NOMO-1 (cell line): Measurements from ENCODE around the gene SLC29A2.

ENCODE experiments used
- DNase-seq, 2 experiments: peaks; one replicate each; lab custom pipeline; 2025; ENCODE audit not compliant: unreplicated experiment in 2 of 2; lab: John Stamatoyannopoulos, UW

Gene SLC29A2

DNA sequence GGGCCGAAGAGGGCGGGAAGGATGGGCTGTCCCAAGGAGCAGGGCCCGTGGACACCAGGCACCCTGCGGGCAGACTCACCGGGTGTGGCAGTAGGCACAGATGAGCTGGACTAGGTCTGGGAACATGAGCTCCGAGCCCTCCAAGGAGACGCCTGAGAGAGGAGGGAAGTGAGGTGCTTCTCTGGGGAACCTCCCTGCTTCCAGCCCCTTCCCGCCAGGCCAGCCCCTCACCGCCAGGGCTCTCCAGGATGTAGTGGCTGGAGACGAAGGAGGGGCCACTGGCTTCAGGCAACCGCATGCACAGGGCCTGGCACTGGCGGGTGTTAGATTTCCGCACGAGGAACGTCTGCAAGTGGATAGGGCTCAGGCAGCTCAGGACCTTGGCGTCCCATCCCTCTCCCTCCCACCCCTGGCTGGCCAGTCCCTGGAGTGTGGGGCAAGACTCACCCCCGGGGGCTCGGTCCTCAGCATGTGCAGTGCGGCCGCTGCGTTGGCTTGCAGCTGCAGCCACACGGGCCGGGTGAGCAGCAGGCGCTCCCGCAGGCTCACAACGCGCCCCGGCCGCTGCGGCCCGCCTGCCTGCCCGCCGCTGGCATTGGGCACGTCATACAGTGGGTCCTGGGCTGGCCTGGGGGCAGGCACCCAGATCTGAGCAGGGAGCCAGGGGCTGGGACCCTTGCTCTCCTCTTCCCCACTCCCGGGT, 35.9 kb downstream of the SLC29A2 start:
- peak; percentile 20 to 25 for DNase-seq

DNA sequence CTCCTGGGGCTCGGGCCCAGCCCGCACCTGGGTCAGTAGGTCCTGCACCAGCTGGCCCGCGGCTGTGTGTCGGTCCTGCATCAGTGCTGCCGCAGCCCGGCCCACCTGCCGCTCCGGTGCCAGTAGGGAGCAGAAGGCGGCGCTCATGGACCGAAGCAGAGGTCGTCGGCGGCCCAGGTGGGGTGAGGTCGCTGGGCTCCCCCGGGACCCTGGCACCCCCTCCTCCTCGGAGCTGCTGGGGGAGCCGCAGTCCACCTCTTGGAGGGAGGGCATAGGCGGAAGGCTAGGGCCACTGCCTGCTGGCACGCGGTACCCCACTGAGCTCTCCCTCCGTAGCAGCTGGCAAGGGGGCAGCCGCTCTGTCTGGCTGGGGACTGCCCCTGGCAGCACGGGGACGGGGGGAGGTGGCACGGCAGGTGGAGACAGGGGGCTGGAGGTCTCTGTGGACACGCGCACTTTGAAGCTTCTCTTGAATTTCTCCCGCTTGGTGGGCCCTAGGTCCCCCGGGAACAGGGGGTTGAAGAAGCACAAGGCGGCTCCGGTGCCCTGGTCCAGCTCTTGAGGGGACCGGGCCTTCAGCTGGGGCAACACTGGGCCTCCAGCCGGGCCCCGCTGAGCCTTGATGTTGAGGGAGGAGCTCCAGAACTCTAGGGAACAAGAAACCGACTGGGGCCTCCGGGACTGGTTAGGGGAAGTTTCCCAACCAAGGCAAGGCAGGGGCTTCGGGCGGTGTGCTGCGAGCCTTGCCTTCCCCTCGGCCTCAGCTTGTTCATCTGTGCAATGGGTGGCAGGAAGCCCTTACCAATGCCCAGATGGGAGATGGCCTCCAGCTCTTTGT, 36.7 kb downstream of the SLC29A2 start:
- peak; percentile 76 to 79 for DNase-seq

DNA sequence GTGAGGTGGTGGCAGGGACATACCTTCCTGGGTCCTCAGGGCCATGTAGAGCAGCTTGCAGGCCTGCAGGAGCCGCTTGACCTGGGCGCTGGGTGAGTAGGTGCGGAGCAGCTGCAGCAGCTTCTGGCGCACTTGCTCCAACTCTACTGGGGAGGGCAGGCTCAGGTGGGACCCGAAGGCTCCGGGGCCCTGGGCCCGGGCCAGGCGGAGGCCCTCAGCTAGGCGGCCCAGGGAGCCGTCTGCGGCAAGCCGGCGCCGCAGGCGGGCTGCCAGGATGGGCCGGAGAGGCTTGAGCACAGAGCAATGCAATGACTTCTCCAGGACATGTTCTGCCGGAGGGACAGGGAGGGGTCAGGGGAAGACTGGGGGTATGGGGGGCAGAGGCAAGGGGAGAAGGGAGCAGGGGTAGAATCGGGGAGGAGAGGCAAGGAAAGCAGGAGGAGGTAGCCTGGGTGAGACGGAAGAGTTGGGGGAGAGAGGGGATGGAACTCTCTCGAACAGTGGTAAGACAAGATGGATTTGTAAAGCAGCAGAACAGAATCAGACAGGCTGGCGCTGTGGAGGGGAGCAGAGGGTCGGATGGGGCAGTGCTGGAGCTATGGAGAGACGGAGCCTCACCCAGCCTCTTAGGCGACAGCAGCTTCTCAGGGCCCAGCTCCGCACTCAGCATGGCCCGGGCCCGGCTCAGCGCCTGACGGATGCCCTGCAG, 37.5 kb downstream of the SLC29A2 start:
- DNase-seq: no peak

DNA sequence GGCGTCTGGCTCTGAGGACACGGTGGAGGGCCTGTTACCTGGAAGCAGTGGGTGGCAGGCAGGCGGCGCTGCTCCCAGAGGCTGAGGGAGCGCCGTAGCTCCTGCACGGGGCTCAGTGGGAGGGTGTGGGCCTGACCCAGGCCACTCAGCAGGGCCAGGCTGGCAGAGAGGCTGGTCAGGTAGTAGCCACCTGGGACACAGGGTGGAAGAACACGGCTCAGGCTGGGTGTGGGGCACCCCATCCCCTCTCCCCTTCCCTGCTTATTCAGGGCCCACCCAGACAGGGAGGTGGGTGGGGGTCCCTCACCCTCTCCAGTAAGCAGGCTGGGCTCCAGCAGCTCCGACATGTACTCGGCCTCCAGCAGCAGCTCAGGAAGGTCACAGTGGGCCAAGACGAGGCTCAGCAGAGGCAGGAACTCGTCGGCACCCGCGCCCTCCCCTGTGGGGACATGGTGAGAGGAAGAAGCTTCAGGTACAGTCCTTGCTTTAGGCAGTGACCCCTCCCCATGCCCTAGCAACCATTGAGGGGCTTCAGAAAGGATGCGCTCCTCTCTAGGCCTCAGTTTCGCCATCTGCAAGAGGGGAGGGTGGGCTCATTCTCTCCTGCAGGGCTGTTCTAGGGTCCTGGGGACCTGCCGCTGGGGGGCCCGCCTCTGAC, 38.2 kb downstream of the SLC29A2 start:
- DNase-seq: no peak

DNA sequence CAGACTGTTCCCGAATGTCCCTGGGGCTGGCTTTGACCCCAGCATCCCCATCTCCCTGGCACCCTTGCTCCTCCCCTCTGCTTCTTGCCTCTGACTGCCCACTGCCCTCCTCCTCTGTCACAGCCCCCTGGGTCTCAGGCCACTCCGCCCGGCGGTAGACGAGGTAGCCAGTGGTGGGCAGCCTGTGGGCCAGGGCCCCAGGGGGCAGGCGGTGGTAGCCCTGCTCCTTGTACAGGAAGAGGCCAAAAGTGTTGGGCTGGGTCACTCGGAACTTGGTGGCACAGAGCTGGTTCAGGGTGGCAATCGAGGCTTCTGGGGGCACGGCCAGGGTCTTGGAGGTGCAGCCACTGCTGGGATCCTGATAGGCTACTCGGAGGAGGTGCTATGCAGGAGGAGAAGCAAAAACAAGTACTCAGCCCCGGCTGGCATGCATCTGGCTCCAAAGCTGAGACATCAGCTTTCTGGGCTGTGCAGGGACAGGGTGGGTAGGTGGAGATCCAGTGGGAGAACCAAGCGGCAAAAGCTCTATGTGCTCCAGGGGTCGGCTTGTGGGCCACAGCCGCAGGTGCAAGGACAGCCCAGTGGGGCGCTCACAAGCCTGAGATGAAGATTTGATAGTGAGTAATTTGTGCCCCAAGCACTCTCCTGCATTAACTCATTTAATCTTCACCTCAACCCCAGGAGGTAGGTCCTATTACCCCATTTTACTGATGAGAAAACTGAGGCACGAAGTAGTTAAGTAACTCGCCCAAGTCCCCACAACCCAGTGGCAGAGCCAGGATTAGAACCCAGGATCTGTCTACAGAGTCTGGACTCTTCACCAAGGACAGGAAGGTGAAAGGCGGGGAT, 39.0 kb downstream of the SLC29A2 start:
- DNase-seq: no peak

DNA sequence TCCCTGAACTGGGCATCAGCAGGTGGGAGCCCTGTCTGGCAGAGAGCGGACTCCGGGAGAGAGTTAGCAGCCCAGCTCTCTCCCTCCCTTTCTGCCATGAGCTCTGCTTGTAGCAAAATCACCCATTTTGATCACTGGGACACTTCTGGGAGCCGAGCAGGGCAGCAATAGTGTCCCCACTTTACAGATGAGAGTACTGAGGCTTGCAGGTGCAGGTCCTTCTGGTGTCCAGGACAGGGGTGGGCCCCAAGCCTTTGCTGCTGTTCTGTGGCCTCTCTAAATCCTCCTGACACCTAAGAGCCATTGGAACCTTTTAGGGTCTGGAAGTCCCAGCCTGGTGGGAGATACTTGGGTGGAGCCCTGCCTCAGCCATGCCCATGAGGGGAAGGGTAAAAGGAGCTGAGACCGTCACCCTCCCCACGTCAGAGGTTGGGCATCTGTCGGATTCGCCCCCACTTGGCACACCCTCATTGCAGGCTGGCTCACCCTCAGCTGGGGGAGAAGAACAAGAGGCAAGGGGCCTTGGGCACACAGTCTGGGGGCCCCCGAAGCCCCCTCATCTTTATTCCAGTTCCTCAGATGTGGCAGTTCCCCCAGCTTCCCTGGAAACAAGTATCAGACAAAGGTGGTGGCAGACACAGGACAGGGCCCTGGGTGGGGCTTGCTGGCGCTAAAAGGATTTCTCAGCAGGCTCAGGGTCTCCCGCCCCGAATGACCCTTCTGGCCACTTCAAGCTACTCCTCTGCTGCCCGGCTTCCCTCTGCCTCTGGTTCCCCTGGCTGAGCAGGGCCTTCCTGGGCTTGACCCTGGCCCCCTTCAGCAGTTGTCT, 39.8 kb downstream of the SLC29A2 start:
- DNase-seq: no peak

DNA sequence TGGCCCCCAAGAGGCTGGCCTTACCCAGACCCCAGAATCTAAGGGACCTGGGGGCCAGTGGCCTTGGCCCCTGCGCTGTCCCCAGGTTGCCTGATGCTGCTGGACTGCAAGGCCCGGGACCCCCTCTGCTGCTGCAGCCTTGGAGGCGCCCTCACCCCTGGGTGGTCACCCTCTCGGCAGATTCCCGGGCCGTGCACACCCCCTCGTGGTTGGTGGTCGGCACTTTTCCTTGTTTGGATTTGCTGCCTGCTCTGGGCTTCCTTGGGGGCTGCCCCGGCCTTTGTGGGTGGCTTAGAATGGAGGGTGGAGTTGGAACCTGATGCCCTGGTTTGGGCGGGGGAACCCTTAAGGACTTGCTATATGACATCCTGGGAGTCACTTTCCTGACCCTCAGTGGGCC, 40.6 kb downstream of the SLC29A2 start:
- no peak for DNase-seq

DNA sequence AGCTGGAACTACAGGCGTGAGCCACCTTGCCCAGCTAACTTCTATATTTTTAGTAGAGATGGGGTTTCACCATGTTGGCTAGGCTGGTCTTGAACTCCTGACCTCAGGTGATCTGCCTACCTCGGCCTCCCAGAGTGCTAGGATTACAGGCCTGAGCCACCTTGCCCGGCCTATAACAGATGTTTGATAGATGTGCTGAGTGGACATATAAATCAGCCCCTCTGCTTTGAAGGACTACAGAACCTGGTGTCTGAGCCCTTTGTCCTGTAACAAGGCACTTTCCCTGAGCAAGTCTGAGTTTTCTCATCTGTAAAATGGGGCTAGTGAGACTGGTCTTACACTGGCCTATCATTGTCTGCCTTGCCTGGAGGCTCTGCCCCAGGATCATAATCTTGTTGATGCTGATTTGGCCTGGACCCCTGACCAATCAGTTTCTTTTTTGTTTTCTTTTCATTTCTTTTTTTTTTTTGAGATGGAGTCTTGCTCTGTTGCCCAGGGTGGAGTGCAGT, 42.3 kb downstream of the SLC29A2 start:
- no peak for DNase-seq

DNA sequence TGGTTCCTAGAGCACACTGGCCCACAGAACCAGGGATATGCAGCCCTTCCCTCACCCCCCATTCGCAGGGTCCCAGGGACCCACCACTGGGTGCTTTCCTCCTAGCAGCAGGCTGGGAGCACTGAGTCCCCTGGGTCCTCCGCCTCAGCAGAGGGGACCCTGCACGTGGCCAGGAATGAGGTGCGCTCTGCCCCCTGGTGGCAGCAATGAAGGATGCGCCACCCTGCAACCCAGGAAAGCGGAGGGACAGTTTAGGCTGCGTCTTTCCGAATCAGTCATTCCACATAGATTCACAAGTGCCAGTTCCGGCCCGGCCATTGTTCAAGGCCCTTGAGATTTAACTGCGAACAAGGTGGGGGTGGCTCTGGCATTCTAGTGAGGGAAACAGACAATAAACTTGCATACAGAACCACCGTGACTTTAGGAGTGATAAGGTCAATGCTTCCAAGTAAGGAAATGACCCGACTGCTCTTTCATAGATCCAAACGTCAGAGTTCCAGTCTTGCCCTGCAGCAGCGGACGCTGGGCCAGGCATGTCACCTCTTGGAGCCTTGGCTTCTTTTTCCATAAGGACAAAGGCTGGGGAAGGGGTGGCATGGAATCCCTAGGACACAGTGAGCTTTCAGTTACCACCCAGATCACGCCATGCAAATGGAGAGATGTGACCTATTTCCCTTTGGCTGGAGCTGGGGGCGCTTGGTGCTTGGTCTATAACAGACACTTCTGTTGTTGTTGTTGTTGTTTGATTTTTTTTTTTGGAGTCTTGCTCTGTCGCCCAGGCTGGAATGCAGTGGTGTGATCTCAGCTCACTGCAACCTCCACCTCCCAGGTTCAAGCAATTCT, 43.0 kb downstream of the SLC29A2 start:
- peak; percentile 59 to 64 for DNase-seq

DNA sequence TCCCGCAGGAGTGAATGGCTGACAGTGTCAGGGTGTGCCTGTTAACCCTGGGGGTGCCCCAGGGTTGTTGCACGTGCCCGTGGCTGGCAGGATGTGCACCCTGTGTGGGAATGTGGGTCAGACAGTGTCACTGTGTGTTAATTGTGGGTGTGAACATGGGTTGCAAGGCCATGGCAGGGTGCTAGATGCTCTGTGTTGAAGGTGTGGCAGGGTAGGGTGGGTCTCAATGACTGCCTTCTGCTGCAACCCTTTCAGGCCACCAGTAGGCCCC, 43.6 kb downstream of the SLC29A2 start:
- no peak for DNase-seq

DNA sequence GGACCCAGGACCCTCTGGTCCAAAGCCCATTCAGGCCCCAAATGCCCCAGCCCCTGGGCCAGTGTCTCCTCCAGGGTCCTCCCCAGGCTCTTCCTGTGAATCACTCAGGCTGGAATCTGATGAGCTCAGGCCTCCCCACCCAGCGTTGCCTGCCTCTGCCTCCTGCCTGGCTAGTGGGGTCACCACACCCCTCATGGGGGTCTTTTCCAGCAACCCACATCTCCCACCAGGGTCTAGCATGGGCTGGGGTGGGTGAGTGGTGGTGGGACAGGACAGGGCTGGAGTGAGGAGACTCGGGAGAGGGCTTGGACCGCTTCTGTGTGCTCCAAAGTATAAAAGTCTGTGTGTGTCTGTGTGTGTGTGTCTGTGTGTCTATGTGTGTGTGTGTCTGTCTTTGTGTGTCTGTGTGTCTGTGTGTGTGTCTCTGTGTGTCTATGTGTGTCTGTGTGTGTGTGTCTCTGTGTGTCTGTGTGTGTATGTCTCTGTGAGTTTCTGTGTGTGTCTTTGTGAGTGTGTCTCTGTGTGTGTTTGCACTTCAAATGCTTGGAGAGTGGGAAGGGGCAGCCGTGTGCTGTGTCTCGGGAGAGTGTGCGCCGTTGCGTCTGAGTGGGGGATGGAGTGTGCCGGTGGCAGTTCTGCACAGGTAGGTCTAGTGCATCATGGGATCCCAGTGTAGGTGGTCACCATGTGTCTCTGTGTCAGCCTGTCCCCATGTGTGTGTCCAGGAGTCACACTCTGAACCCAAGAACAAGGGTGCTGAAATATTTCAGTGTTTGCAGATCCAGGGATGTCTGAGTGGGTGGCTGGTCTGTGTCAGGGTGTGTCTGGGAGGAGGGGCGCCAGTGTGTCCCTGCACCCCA, 44.2 kb downstream of the SLC29A2 start:
- no peak for DNase-seq

DNA sequence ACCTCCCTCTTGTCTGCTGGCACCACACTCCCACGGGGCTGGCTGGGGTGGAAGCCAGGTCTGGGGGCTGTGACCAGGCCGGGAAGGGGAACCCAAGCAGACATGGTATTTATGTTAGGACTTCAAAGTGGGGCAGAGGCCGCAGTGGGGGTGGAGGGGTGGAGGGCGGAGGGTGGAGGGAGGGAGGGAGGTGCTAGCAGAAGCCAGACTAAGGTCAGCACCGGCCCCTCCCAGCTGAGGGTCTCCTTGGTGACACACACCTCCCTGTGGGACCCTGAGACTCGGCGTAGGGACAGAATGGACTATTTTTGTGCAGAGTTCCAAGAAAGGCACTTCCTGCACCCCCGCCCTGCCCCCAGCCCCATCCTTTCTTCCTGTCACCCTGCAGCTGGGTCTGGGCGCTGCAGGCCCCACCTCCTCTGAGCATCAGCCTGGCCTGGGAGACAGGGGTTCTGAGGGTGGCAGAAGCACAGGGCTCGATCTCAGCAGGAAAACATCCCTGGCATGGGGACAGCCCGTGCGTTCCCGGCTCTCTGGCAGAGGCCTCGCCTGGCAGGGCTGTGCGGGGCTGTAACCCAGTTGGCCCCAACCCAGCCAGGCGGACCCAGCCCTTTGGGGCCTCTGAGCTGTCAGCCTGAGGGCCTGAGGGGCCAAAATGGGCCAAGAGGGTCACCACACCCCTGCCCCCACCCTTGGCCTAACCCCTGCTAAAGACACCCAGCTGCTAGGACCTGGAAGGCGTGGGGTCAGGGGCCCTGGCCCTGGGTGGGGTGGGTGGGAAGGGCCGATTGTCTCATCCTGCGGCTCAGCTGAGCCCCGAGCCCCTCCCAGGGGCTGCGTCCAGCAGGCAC, 45.1 kb downstream of the SLC29A2 start:
- DNase-seq: no peak

DNA sequence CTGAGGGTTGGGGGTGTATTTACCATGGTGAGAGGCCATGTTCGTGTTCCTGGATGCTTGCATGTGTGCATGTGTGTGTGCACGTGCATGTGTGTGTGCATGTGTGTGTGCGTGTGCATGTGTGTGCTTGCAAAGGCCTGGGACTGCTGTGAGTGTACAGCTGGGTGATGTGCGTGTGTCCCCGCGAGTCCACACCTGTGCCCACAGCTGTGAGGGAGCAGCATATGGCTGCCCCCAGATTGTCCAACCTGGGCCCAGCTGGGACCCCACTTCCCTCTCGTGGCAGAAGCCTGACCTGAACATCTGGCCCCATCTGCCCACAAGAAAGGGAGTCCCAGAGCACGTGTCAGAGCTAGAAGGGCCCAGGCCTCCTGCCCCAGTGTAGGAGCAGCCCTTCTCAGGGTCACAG, 46.3 kb downstream of the SLC29A2 start:
- DNase-seq: no peak

DNA sequence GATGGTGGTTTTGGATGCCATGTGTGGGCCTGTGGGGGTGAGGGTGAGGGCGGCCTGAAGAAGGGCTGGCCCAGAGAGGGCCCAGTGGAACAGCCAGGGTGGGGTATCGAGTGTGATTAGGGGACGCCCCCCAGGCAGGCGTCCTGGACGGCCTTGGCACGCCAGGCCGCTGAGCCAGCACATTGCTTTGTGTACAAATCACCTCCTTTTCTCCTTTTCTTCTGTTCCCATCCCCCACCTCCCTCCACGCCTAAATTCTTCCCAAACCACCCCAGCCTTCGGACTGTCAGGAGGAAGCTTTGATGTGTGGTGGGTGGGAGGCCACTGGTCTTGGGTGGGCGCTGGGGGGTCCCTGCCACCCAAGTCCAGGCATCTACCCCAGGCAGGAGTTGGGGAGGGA, 46.9 kb downstream of the SLC29A2 start:
- DNase-seq: no peak

DNA sequence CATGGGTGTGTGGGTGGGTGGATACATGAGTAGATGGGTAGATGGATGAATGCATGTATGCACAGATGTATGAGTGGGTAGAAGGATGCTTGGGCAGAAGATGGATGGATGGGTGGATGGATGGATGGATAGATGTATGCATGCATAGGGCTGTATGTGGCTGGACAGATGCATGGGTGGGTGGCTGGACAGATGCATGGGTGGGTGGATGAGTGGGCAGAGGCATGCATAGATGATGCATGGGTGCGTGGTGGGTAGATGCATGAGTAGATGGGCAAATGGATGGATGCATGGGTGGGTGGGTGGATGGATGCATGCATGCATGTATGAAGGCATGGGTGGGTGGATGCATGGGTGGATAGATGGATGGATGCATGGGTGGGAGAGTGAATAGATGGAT, 47.9 kb downstream of the SLC29A2 start:
- no peak for DNase-seq

DNA sequence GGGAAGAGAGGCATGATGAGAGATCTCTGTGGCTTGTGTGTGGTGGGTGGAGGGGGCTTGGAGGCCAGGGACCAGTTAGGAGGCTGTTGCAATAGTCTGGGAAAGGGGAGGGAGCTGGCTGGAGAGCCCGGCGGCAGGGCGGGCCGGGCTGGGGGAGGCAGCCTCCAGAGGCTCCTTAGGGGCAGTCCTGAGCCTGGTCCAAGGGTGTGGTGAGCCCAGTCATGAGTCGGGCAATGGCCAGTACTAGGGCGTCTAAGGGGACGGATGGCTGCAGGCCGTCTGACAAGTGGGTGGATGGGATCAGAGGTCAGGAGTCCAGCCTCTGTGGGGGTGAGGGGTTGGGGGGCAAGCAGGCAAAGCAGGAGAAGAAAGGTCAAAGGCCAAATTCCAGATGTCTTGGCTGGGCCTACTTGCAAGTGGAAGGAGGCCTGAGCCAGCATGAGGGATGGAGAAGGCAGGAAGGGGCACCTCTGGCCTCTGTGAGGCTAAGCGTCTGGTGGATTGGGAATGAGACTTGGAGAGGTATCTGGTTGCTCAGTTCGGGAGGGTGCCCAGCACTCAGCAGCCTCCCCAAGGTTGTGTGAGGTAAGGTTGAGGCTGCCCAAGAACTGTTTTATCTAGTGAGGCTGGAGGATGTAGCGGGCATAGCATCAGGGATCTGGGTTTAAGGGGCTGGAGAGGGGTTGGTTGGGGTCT, 48.7 kb downstream of the SLC29A2 start:
- DNase-seq: no peak
